GM19193 (cell line): Measurements from ENCODE around the gene C19orf38.

Source experiments
- POLR2A ChIP-seq: IDR thresholded peaks from 4 replicates; pipeline ENCODE4 v1.6.1; 2011; ENCODE audit not compliant: insufficient read depth, insufficient read length; ENCODE audit errors: extremely low read depth

Gene C19orf38

GRCh38 chr19:10848230-10848856 lies at the start of gene C19orf38:
Gene C19orf38 (plus strand): TSS chr19:10848415. CDS start chr19:10848509, 94 bp downstream.
- TF ChIP-seq POLR2A = no peak

- TF ChIP-seq POLR2A = no peak
Observed at GRCh38 chr19:10800488-10800887, 47.7 kb upstream of the C19orf38 start.

GRCh38 chr19:10802479-10802878 lies 45.7 kb upstream of the C19orf38 start:
- no peak for TF ChIP-seq POLR2A

- no peak for TF ChIP-seq POLR2A
Observed at GRCh38 chr19:10803252-10803651, 45.0 kb upstream of the C19orf38 start.

- TF ChIP-seq POLR2A = no peak
Observed at GRCh38 chr19:10805065-10805757, 43.0 kb upstream of the C19orf38 start.

GRCh38 chr19:10805758-10806247 lies 42.4 kb upstream of the C19orf38 start:
- no peak for TF ChIP-seq POLR2A

- no peak for TF ChIP-seq POLR2A
Observed at GRCh38 chr19:10808937-10809649, 39.1 kb upstream of the C19orf38 start.

- TF ChIP-seq POLR2A = no peak
Observed at GRCh38 chr19:10809651-10810285, 38.4 kb upstream of the C19orf38 start.

- TF ChIP-seq POLR2A = no peak
Observed at GRCh38 chr19:10811391-10812111, 36.7 kb upstream of the C19orf38 start.

- TF ChIP-seq POLR2A = no peak
Observed at GRCh38 chr19:10812196-10812595, 36.0 kb upstream of the C19orf38 start.

- no peak for TF ChIP-seq POLR2A
Observed at GRCh38 chr19:10812902-10813404, 35.3 kb upstream of the C19orf38 start.

GRCh38 chr19:10815007-10815536 lies 33.1 kb upstream of the C19orf38 start:
- TF ChIP-seq POLR2A = no peak

- no peak for TF ChIP-seq POLR2A
Observed at GRCh38 chr19:10815969-10816644, 32.1 kb upstream of the C19orf38 start.

- no peak for TF ChIP-seq POLR2A
Observed at GRCh38 chr19:10816691-10817090, 31.5 kb upstream of the C19orf38 start.

- no peak for TF ChIP-seq POLR2A
Observed at GRCh38 chr19:10817291-10818038, 30.8 kb upstream of the C19orf38 start.
